SKM-1 (cell line): ENCODE data around the gene PTPRE.

Experiments
- DNase-seq: peaks from one replicate; lab custom pipeline; 2025; ENCODE audit not compliant: unreplicated experiment; lab: John Stamatoyannopoulos, UW

PTPRE gene

GRCh38 chr10:128056303-128057050, 149.6 kb downstream of the PTPRE start:
- DNase-seq = no peak

GRCh38 chr10:128058106-128058749, 151.3 kb downstream of the PTPRE start:
- no peak for DNase-seq

- no peak for DNase-seq
These were observed 151.8 kb downstream of the PTPRE start for GRCh38 chr10:128058750-128059134.

- DNase-seq = no peak
These were observed 152.5 kb downstream of the PTPRE start for GRCh38 chr10:128059266-128059981.

GRCh38 chr10:128059982-128060293, 153.0 kb downstream of the PTPRE start:
- no peak for DNase-seq

- no peak for DNase-seq
These were observed 153.7 kb downstream of the PTPRE start for GRCh38 chr10:128060341-128061250.

GRCh38 chr10:128061306-128062300, 154.7 kb downstream of the PTPRE start:
- no peak for DNase-seq

- DNase-seq = no peak
These were observed 155.5 kb downstream of the PTPRE start for GRCh38 chr10:128062331-128062880.

- peak; percentile 75 for DNase-seq
These were observed 156.1 kb downstream of the PTPRE start for GRCh38 chr10:128062881-128063563.

GRCh38 chr10:128063736-128064107, 156.8 kb downstream of the PTPRE start:
- no peak for DNase-seq

- peak; percentile 95 for DNase-seq
These were observed 157.4 kb downstream of the PTPRE start for GRCh38 chr10:128064108-128064969.

- DNase-seq = no peak
These were observed 158.2 kb downstream of the PTPRE start for GRCh38 chr10:128064970-128065580.

- no peak for DNase-seq
These were observed 159.1 kb downstream of the PTPRE start for GRCh38 chr10:128065881-128066534.

GRCh38 chr10:128066870-128067382, 160.0 kb downstream of the PTPRE start:
- no peak for DNase-seq

GRCh38 chr10:128067691-128068397, 160.9 kb downstream of the PTPRE start:
- no peak for DNase-seq
